ENCODE results near the gene IFNAR1. TPM values are rescaled to one million over a fixed set of nuclear protein-coding genes. Genes with fewer than 3 reads are reported as not detected.

Gene IFNAR1
- total RNA-seq (2014; rRNA removed; shearing (Covaris generic)), result 3.9 and 14.0 TPM in 2 replicates
- polyA plus RNA-seq (2016; fragmentation: Nextera tagmentation; extraction: Ambion mirVana), result 14.5 and 18.7 TPM in 2 replicates
- long read RNA-seq, full-length matches to known transcripts, result 5 of 9 reads
- long read RNA-seq, partial matches to known transcripts, result 1 of 9 reads
- long read RNA-seq, other reads (novel, unspliced or antisense), result 3 of 9 reads

DNA sequence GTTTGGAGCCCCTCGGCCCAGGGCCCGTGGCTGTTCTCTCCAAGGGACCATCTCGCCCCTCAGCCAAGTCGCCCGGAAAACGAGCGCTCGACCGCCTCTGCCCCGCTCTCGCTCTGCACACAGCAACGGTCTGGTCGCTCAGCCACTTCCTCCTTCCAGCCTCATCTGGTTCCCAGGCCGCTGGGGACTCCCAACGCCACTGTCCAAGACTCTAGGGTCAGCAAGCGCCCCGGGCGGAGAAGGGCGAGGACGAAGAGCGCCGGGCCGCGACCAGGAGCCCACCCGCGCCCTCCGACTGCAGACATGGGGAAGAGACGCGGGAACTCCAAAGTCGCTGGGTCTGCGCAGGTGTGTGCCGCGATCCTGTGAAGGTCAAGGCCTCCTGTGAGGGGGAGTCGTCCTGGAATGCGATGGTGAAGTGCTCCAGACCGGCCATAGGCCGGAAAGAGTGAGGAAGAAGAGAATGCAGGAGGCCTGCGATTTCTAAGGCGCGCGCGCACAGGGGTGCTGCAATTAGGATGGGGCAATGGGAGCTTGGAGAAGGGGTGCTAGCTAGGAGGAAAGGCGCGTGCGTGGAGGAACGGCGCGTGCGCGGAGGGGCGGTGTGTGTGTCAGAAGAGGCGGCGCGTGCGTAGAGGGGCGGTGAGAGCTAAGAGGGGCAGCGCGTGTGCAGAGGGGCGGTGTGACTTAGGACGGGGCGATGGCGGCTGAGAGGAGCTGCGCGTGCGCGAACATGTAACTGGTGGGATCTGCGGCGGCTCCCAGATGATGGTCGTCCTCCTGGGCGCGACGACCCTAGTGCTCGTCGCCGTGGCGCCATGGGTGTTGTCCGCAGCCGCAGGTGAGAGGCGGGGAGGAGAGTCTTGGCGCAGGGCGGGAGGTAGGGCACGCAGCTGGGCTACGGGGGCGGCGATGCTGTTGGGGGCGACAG is at the start of gene IFNAR1:
IFNAR1 (plus strand) TSS at position 680 of the 931 bp plus-strand sequence; CDS start at position 766, 86 bp downstream.
- Histone ChIP-seq H3K36me3 (ENCODE audit: insufficient read depth) (no peaks in the 10 kb centered on the region), H3K9me2 (ENCODE audit: insufficient read depth) (peaks cover 7% of the 10 kb centered on the region; the same call in 1 of the 2 replicates), H3K27me3 (ENCODE audit: insufficient read depth) (no peaks in the 10 kb centered on the region), H4K20me1 (replicated peaks; ENCODE audit: insufficient read depth) (no peaks in the 10 kb centered on the region; the same call in 1 of the 2 replicates), H3K27ac (ENCODE audit: low read depth) (peak within 1 kb of the TSS; percentile 96), H3K79me2 (replicated peaks; ENCODE audit: insufficient read depth) (peaks cover 42% of the 10 kb centered on the region), H3K4me3 (peak within 1 kb of the TSS; percentile 84), H2AFZ (peak within 1 kb of the TSS; percentile 100), H3K4me1 (ENCODE audit: insufficient read depth) (no peaks in the 10 kb centered on the region), H3F3A (replicated peaks; ENCODE audit: low read depth) (0 out of 2 replicates have a peak, but pooled peaks cover 3% of the 10 kb centered on the region), H3K4me2 (peak within 1 kb of the TSS; percentile 97)
- peak; percentile 99 for DNase-seq (ENCODE audit: low spot score)
- H3K27me3 Mint-ChIP-seq (ENCODE audit: insufficient read depth, low read depth, poor library complexity), result peaks cover 2% of the 10 kb centered on the region
- peak; percentile 87 for ATAC-seq
- TF ChIP-seq EZH2 (IDR thresholded peaks at IDR 0.05; ENCODE audit: low read depth, unreplicated experiment) (no peak), POLR2AphosphoS5 (IDR thresholded peaks at IDR 0.05; ENCODE audit: low read depth) (peak; percentile 91)
- H3K4me3 Mint-ChIP-seq, result no peak within 1 kb of the TSS
- H3K36me3 Mint-ChIP-seq (ENCODE audit: low read depth), result peaks cover 7% of the 10 kb centered on the region; the same call in 2 of the 3 replicates
- H3K9me3 Mint-ChIP-seq, result peaks cover 8% of the 10 kb centered on the region; the same call in 2 of the 3 replicates
- H3K27ac Mint-ChIP-seq, result no peak within 1 kb of the TSS
- H3K4me1 Mint-ChIP-seq, result no peaks in the 10 kb centered on the region

DNA sequence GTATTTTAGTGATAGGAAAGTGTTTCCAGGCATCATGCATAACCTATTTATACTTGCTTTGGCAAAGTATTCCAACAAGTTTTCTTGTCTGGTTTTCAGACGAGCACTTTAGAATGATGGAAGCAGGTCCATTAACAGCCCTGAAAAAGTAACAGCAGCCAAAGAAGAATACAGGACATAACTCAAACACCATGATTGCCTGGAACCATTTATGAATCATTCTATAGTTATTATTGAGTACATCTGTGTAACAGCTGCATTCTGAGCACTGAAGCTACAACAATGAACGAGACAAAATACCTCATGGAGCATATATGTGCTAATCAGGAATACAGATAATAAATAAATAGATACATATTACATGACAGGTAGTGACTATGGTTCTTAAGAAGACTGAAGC is 46.0 kb upstream of the IFNAR1 start:
- H3K9me2 ChIP-seq (ENCODE audit: insufficient read depth), result peaks cover 5% of the 10 kb centered on the region; the same call in 1 of the 2 replicates
- no peaks in the 10 kb centered on the region for H3K36me3 ChIP-seq (ENCODE audit: insufficient read depth)
- no peaks in the 10 kb centered on the region for H3K27me3 ChIP-seq (ENCODE audit: insufficient read depth)
- Mint-ChIP-seq H3K27ac (no peak overlapping the region), H3K36me3 (ENCODE audit: low read depth) (peaks cover 2% of the 10 kb centered on the region; the same call in 1 of the 3 replicates), H3K4me3 (no peak overlapping the region), H3K9me3 (peaks cover 12% of the 10 kb centered on the region; the same call in 2 of the 3 replicates), H3K27me3 (ENCODE audit: insufficient read depth, low read depth, poor library complexity) (no peaks in the 10 kb centered on the region), H3K4me1 (no peaks in the 10 kb centered on the region)
- H3K4me2 ChIP-seq, result no peak overlapping the region
- no peak for DNase-seq (ENCODE audit: low spot score)
- no peak overlapping the region for H2AFZ ChIP-seq
- no peak overlapping the region for H3K27ac ChIP-seq (ENCODE audit: low read depth)
- H3F3A ChIP-seq (replicated peaks; ENCODE audit: low read depth), result no peaks in the 10 kb centered on the region
- H4K20me1 ChIP-seq (replicated peaks; ENCODE audit: insufficient read depth), result no peaks in the 10 kb centered on the region
- no peak for ATAC-seq
- H3K4me3 ChIP-seq, result no peak overlapping the region
- H3K79me2 ChIP-seq (replicated peaks; ENCODE audit: insufficient read depth), result no peaks in the 10 kb centered on the region
- H3K4me1 ChIP-seq (ENCODE audit: insufficient read depth), result no peaks in the 10 kb centered on the region
- TF ChIP-seq STAT1 (IDR thresholded peaks at IDR 0.05; ENCODE audit: unreplicated experiment) (no peak), JUNB (IDR thresholded peaks at IDR 0.05; ENCODE audit: unreplicated experiment) (no peak), EZH2phosphoT487 (IDR thresholded peaks at IDR 0.05; ENCODE audit: unreplicated experiment) (no peak), ZNF114 (CRISPR knock-in tag; IDR thresholded peaks at IDR 0.05) (no peak), CREB1 (CRISPR knock-in tag; IDR thresholded peaks at IDR 0.05; ENCODE audit: low read depth) (no peak), ZNF331 (CRISPR knock-in tag; IDR thresholded peaks at IDR 0.05; ENCODE audit: low read depth) (no peak), EZH2 (IDR thresholded peaks at IDR 0.05; ENCODE audit: low read depth, unreplicated experiment) (no peak), POLR2AphosphoS5 (IDR thresholded peaks at IDR 0.05; ENCODE audit: low read depth) (no peak), NANOG (IDR thresholded peaks at IDR 0.05; ENCODE audit: borderline replicate concordance) (no peak)
- TF ChIP-seq, protein P1, sequence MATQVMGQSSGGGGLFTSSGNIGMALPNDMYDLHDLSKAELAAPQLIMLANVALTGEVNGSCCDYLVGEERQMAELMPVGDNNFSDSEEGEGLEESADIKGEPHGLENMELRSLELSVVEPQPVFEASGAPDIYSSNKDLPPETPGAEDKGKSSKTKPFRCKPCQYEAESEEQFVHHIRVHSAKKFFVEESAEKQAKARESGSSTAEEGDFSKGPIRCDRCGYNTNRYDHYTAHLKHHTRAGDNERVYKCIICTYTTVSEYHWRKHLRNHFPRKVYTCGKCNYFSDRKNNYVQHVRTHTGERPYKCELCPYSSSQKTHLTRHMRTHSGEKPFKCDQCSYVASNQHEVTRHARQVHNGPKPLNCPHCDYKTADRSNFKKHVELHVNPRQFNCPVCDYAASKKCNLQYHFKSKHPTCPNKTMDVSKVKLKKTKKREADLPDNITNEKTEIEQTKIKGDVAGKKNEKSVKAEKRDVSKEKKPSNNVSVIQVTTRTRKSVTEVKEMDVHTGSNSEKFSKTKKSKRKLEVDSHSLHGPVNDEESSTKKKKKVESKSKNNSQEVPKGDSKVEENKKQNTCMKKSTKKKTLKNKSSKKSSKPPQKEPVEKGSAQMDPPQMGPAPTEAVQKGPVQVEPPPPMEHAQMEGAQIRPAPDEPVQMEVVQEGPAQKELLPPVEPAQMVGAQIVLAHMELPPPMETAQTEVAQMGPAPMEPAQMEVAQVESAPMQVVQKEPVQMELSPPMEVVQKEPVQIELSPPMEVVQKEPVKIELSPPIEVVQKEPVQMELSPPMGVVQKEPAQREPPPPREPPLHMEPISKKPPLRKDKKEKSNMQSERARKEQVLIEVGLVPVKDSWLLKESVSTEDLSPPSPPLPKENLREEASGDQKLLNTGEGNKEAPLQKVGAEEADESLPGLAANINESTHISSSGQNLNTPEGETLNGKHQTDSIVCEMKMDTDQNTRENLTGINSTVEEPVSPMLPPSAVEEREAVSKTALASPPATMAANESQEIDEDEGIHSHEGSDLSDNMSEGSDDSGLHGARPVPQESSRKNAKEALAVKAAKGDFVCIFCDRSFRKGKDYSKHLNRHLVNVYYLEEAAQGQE (IDR thresholded peaks at IDR 0.05; ENCODE audit: unreplicated experiment), result no peak
- TF ChIP-seq, protein P2, sequence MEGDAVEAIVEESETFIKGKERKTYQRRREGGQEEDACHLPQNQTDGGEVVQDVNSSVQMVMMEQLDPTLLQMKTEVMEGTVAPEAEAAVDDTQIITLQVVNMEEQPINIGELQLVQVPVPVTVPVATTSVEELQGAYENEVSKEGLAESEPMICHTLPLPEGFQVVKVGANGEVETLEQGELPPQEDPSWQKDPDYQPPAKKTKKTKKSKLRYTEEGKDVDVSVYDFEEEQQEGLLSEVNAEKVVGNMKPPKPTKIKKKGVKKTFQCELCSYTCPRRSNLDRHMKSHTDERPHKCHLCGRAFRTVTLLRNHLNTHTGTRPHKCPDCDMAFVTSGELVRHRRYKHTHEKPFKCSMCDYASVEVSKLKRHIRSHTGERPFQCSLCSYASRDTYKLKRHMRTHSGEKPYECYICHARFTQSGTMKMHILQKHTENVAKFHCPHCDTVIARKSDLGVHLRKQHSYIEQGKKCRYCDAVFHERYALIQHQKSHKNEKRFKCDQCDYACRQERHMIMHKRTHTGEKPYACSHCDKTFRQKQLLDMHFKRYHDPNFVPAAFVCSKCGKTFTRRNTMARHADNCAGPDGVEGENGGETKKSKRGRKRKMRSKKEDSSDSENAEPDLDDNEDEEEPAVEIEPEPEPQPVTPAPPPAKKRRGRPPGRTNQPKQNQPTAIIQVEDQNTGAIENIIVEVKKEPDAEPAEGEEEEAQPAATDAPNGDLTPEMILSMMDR (conservative IDR thresholded peaks at IDR 0.05; ENCODE audit: low read depth in 2 of 2), result no peak
- TF ChIP-seq, protein P3, sequence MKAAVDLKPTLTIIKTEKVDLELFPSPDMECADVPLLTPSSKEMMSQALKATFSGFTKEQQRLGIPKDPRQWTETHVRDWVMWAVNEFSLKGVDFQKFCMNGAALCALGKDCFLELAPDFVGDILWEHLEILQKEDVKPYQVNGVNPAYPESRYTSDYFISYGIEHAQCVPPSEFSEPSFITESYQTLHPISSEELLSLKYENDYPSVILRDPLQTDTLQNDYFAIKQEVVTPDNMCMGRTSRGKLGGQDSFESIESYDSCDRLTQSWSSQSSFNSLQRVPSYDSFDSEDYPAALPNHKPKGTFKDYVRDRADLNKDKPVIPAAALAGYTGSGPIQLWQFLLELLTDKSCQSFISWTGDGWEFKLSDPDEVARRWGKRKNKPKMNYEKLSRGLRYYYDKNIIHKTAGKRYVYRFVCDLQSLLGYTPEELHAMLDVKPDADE (IDR thresholded peaks at IDR 0.05), result no peak
